Measurements from ENCODE around the gene SLC7A6OS.

DNA sequence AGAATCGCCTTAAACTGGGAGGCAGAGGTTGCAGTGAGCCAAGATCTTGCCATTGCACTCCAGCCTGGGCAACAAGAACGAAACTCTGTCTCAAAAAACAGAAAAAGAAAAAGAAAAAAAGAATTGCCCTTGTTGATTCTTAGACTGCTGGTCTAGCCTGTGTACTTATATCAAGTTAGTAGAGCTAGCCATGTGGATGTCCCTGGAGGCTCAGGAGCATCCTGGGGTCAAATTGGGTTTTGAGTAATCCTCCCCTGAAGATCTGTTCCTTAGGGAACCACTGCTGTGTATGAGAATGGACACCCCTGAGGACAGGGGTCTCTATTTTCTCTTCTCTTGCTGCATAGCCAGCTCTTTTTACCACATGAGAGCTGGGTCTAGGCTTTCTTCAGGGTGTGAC, 21.5 kb downstream of the SLC7A6OS start:
- TF ChIP-seq, protein P1, sequence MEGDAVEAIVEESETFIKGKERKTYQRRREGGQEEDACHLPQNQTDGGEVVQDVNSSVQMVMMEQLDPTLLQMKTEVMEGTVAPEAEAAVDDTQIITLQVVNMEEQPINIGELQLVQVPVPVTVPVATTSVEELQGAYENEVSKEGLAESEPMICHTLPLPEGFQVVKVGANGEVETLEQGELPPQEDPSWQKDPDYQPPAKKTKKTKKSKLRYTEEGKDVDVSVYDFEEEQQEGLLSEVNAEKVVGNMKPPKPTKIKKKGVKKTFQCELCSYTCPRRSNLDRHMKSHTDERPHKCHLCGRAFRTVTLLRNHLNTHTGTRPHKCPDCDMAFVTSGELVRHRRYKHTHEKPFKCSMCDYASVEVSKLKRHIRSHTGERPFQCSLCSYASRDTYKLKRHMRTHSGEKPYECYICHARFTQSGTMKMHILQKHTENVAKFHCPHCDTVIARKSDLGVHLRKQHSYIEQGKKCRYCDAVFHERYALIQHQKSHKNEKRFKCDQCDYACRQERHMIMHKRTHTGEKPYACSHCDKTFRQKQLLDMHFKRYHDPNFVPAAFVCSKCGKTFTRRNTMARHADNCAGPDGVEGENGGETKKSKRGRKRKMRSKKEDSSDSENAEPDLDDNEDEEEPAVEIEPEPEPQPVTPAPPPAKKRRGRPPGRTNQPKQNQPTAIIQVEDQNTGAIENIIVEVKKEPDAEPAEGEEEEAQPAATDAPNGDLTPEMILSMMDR (conservative IDR thresholded peaks at IDR 0.05; ENCODE audit: low read depth in 2 of 2): no peak
- TF ChIP-seq CREB1 (CRISPR knock-in tag; IDR thresholded peaks at IDR 0.05; ENCODE audit: low read depth) (no peak), POLR2AphosphoS5 (IDR thresholded peaks at IDR 0.05; ENCODE audit: low read depth) (no peak), EZH2 (IDR thresholded peaks at IDR 0.05; ENCODE audit: low read depth, unreplicated experiment) (no peak), EZH2phosphoT487 (IDR thresholded peaks at IDR 0.05; ENCODE audit: unreplicated experiment) (no peak)
